Tibial nerve (tissue), 4 donors: Measurements from ENCODE around the gene ACTR3C.
"Not testable (repeated sequence)": the region's sequence is repeated elsewhere in the genome, so short reads cannot be mapped to it uniquely, and the experiment has no call there.

ENCODE experiments used
- EP300 ChIP-seq, 2 donors: sonication (generic); formaldehyde crosslinking; IDR thresholded peaks; one replicate each; pipeline ENCODE4 v1.6.1; 2017; ENCODE audit warnings: antibody characterized with exemption in 2 of 2, mild to moderate bottlenecking in 1 of 2
- POLR2A ChIP-seq, 2 donors: fragments of 450-650 bp; IDR thresholded peaks; one replicate each; pipeline ENCODE4 v1.6.1; 2017; ENCODE audit warnings: antibody characterized with exemption in 2 of 2, mild to moderate bottlenecking in 2 of 2, moderate library complexity in 2 of 2
- TF ChIP-seq, protein P1 (sequence below), 5 experiments: fragments of 200-600 bp in 3 of 5; fragments of 450-650 bp in 2 of 5; sonication (generic) in 3 of 5; IDR thresholded peaks; one replicate each; pipeline ENCODE4 v1.5.1; 2016 to 2019; ENCODE audit warnings: antibody characterized with exemption in 5 of 5, mild to moderate bottlenecking in 3 of 5, moderate library complexity in 2 of 5

DNA sequence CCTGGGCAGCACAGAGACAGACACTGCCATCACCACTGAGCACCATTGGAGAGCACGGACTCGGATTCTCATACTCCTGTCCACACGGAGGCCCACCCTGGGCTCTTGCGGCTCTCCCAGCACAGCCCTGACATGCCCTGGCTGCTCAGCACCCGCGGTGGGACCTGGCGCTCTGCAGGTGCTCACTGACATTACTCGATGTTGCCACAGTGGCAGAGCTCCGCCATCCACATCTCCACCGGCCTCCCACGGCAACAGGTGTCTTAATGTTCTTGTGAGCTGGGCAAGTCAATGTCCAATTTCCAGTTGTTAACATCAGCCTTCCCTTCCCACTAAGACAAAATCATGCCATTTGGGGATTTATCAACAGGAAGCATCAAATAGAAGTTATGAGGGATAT, 45.0 kb downstream of the ACTR3C start:
- not testable (repeated sequence) for TF ChIP-seq POLR2A, EP300 (IDR thresholded peaks at IDR 0.05)
- TF ChIP-seq, protein P1, sequence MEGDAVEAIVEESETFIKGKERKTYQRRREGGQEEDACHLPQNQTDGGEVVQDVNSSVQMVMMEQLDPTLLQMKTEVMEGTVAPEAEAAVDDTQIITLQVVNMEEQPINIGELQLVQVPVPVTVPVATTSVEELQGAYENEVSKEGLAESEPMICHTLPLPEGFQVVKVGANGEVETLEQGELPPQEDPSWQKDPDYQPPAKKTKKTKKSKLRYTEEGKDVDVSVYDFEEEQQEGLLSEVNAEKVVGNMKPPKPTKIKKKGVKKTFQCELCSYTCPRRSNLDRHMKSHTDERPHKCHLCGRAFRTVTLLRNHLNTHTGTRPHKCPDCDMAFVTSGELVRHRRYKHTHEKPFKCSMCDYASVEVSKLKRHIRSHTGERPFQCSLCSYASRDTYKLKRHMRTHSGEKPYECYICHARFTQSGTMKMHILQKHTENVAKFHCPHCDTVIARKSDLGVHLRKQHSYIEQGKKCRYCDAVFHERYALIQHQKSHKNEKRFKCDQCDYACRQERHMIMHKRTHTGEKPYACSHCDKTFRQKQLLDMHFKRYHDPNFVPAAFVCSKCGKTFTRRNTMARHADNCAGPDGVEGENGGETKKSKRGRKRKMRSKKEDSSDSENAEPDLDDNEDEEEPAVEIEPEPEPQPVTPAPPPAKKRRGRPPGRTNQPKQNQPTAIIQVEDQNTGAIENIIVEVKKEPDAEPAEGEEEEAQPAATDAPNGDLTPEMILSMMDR (IDR thresholded peaks at IDR 0.05), result not testable (repeated sequence)
